HAP-1 (cell line): ENCODE measurements around the gene INS.

Experiments used
- DNase-seq, 2 experiments: peaks; one replicate each; pipeline ENCODE4 v3.0.0-alpha.2; 2016 to 2020; ENCODE audit warnings: low spot score in 2 of 2
- H3K27me3 ChIP-seq: fragments of 250-450 bp; sonication (Bioruptor Pico); 2 replicates; pipeline ENCODE4 v1.5.1; 2020; ENCODE audit warnings: low read depth, mild to moderate bottlenecking, moderate library complexity
- H3K36me3 ChIP-seq: fragments of 250-450 bp; sonication (Bioruptor Pico); replicated peaks from 2 replicates; pipeline ENCODE4 v1.5.1; 2020; ENCODE audit warnings: mild to moderate bottlenecking
- H3K4me1 ChIP-seq: fragments of 250-450 bp; sonication (Bioruptor Pico); 2 replicates; pipeline ENCODE4 v1.5.1; 2020; ENCODE audit warnings: mild to moderate bottlenecking
- H3K4me3 ChIP-seq: fragments of 250-450 bp; sonication (Bioruptor Pico); 2 replicates; pipeline ENCODE4 v1.5.1; 2020; ENCODE audit warnings: mild to moderate bottlenecking, moderate library complexity
- H3K9me3 ChIP-seq: fragments of 250-450 bp; sonication (Bioruptor Pico); 2 replicates; pipeline ENCODE4 v1.5.1; 2020; ENCODE audit warnings: mild to moderate bottlenecking, moderate library complexity
- in situ Hi-C: fragments of 300-500 bp; cut with MboI; formaldehyde crosslinking; loops from 3 replicates; pipeline ENCODE4 v1.14.3; 2020; ENCODE audit warnings: low sequenced_read_pairs, inconsistent platforms, mixed read lengths

Gene INS

GRCh38 chr11:2120359-2121100, 40.5 kb downstream of the INS start:
- Histone ChIP-seq H3K36me3 (no peaks in the 10 kb centered on the region), H3K4me1 (no peaks in the 10 kb centered on the region), H3K9me3 (peaks cover 3% of the 10 kb centered on the region; the same call in 1 of the 2 replicates), H3K4me3 (no peak overlapping the region), H3K27me3 (no peaks in the 10 kb centered on the region)
- DNase-seq = no peak
- in situ Hi-C loops = no loop called here

GRCh38 chr11:2118677-2119076, 42.3 kb downstream of the INS start:
- no peak for DNase-seq
- Histone ChIP-seq H3K4me1 (no peaks in the 10 kb centered on the region), H3K36me3 (no peaks in the 10 kb centered on the region), H3K27me3 (no peaks in the 10 kb centered on the region), H3K4me3 (no peak overlapping the region), H3K9me3 (peaks cover 3% of the 10 kb centered on the region; the same call in 1 of the 2 replicates)
- in situ Hi-C loops = no loop called here

- DNase-seq = no peak
- in situ Hi-C loops = no loop called here
- peaks cover 3% of the 10 kb centered on the region; the same call in 1 of the 2 replicates for H3K9me3 ChIP-seq
- no peaks in the 10 kb centered on the region for H3K4me1 ChIP-seq
- no peaks in the 10 kb centered on the region for H3K27me3 ChIP-seq
- no peak overlapping the region for H3K4me3 ChIP-seq
- no peaks in the 10 kb centered on the region for H3K36me3 ChIP-seq
These were observed 44.3 kb downstream of the INS start for GRCh38 chr11:2116680-2117079.

- no peaks in the 10 kb centered on the region for H3K36me3 ChIP-seq
- H3K4me1 ChIP-seq = no peaks in the 10 kb centered on the region
- DNase-seq = no peak
- in situ Hi-C loops = no loop called here
- H3K9me3 ChIP-seq = peaks cover 3% of the 10 kb centered on the region; the same call in 1 of the 2 replicates
- no peaks in the 10 kb centered on the region for H3K27me3 ChIP-seq
- H3K4me3 ChIP-seq = no peak overlapping the region
These were observed 45.7 kb downstream of the INS start for GRCh38 chr11:2115308-2115707.

- in situ Hi-C loops = no loop called here
These were observed 46.4 kb downstream of the INS start for GRCh38 chr11:2114430-2115241.

GRCh38 chr11:2113776-2114175, 47.2 kb downstream of the INS start:
- Histone ChIP-seq H3K36me3 (no peaks in the 10 kb centered on the region), H3K9me3 (peaks cover 3% of the 10 kb centered on the region; the same call in 1 of the 2 replicates), H3K4me3 (no peak overlapping the region), H3K27me3 (no peaks in the 10 kb centered on the region), H3K4me1 (no peaks in the 10 kb centered on the region)
- DNase-seq = no peak
- in situ Hi-C loops = no loop called here

More at GRCh38 chr11:2114430-2115241, 46.4 kb downstream of the INS start:
- no peak for DNase-seq
- Histone ChIP-seq H3K36me3 (no peaks in the 10 kb centered on the region), H3K4me3 (no peak overlapping the region), H3K4me1 (no peaks in the 10 kb centered on the region), H3K9me3 (peaks cover 3% of the 10 kb centered on the region; the same call in 1 of the 2 replicates), H3K27me3 (no peaks in the 10 kb centered on the region)

GRCh38 chr11:2110521-2110920, 50.5 kb downstream of the INS start:
- Histone ChIP-seq H3K36me3 (no peaks in the 10 kb centered on the region), H3K4me1 (no peaks in the 10 kb centered on the region), H3K27me3 (no peaks in the 10 kb centered on the region), H3K4me3 (no peak overlapping the region), H3K9me3 (no peaks in the 10 kb centered on the region)
- in situ Hi-C loops = no loop called here
- no peak for DNase-seq
